OCI-LY3 (cell line): ENCODE measurements around the gene VWC2L.

Experiments used
- H2AFZ ChIP-seq: fragments of 200-600, 300-600 bp; shearing (Covaris generic); 2 replicates; pipeline ENCODE4 v1.6.0; 2014; ENCODE audit warnings: antibody characterized with exemption, low read depth, low read length
- H3K27ac ChIP-seq: fragments of 200-600, 300-600 bp; sonication (generic); 2 replicates; pipeline ENCODE4 v1.5.1; 2014; ENCODE audit warnings: mild to moderate bottlenecking, low read length, moderate library complexity, mixed read lengths
- H3K27me3 ChIP-seq: fragments of 200-600, 300-600 bp; sonication (generic); 2 replicates; pipeline ENCODE4 v1.6.1; 2014; ENCODE audit warnings: low read depth, low read length, mixed read lengths
- H3K36me3 ChIP-seq: fragments of 200-600, 300-600 bp; sonication (generic); replicated peaks from 2 replicates; pipeline ENCODE3; 2014; ENCODE audit warnings: low read depth, low read length, mixed read lengths
- H3K4me1 ChIP-seq: fragments of 300-600, 200-600 bp; sonication (generic); 2 replicates; pipeline ENCODE4 v1.6.1; 2014; ENCODE audit warnings: low read length, mixed read lengths
- H3K4me2 ChIP-seq: fragments of 200-600, 300-600 bp; sonication (generic); 2 replicates; pipeline ENCODE4 v1.6.1; 2014; ENCODE audit warnings: low read length, mixed read lengths
- H3K4me3 ChIP-seq: fragments of 300-600, 200-600 bp; sonication (generic); 2 replicates; pipeline ENCODE4 v1.5.1; 2014; ENCODE audit warnings: antibody characterized with exemption, mild to moderate bottlenecking, low read length, moderate library complexity
- H3K79me2 ChIP-seq: fragments of 300-600, 200-600 bp; shearing (Covaris generic); 2 replicates; pipeline ENCODE4 v1.6.1; 2014; ENCODE audit warnings: mild to moderate bottlenecking, low read length, mixed read lengths
- H3K9ac ChIP-seq: fragments of 300-600, 200-600 bp; shearing (Covaris generic); 2 replicates; pipeline ENCODE4 v1.6.0; 2014; ENCODE audit warnings: mild to moderate bottlenecking, low read length, moderate library complexity
- H3K9me3 ChIP-seq: fragments of 200-600, 300-600 bp; shearing (Covaris generic); 2 replicates; pipeline ENCODE4 v1.6.1; 2014; ENCODE audit warnings: low read length, mixed read lengths; ENCODE audit not compliant: insufficient read depth
- H4K20me1 ChIP-seq: fragments of 200-600, 300-600 bp; sonication (generic); 2 replicates; pipeline ENCODE4 v1.6.1; 2016; ENCODE audit warnings: low read length, mixed read lengths; ENCODE audit not compliant: insufficient read depth
- CTCF ChIP-seq: fragments of 200-600, 300-600 bp; sonication (generic); IDR thresholded peaks from 2 replicates; pipeline ENCODE4 v1.5.1; 2014; ENCODE audit warnings: antibody characterized with exemption, low read length, low read depth
- EZH2phosphoT487 ChIP-seq: fragments of 200-600 bp; shearing (Covaris generic); IDR thresholded peaks from 2 replicates; pipeline ENCODE4 v1.6.1; 2018; ENCODE audit warnings: antibody characterized with exemption, mixed run types, low read depth

The VWC2L gene

GRCh38 chr2:214560618-214561190 is 149.8 kb downstream of the VWC2L start:
- Histone ChIP-seq H3K9me3 (no peaks in the 10 kb centered on the region), H3K79me2 (no peaks in the 10 kb centered on the region), H3K36me3 (no peaks in the 10 kb centered on the region), H3K4me1 (no peaks in the 10 kb centered on the region), H3K27me3 (no peaks in the 10 kb centered on the region), H3K4me3 (no peak overlapping the region), H3K4me2 (no peak overlapping the region), H4K20me1 (no peaks in the 10 kb centered on the region), H2AFZ (no peak overlapping the region), H3K9ac (no peak overlapping the region), H3K27ac (no peak overlapping the region)
- no peak for TF ChIP-seq EZH2phosphoT487
- no peak for TF ChIP-seq CTCF

GRCh38 chr2:214565246-214565645 is 154.4 kb downstream of the VWC2L start:
- no peak overlapping the region for H3K4me2 ChIP-seq

GRCh38 chr2:214566457-214566856 is 155.6 kb downstream of the VWC2L start:
- Histone ChIP-seq H3K9me3 (no peaks in the 10 kb centered on the region), H3K4me1 (no peaks in the 10 kb centered on the region), H3K36me3 (no peaks in the 10 kb centered on the region), H3K4me2 (no peak overlapping the region), H3K4me3 (no peak overlapping the region), H3K9ac (no peak overlapping the region), H3K27ac (no peak overlapping the region), H3K79me2 (no peaks in the 10 kb centered on the region), H4K20me1 (no peaks in the 10 kb centered on the region), H3K27me3 (no peaks in the 10 kb centered on the region), H2AFZ (no peak overlapping the region)
- TF ChIP-seq EZH2phosphoT487 (no peak), CTCF (no peak)

More at GRCh38 chr2:214565246-214565645, 154.4 kb downstream of the VWC2L start:
- no peaks in the 10 kb centered on the region for H3K27me3 ChIP-seq
- H3K27ac ChIP-seq: no peak overlapping the region
- no peak overlapping the region for H3K4me3 ChIP-seq
- no peak overlapping the region for H3K9ac ChIP-seq
- H3K36me3 ChIP-seq: no peaks in the 10 kb centered on the region
- no peaks in the 10 kb centered on the region for H4K20me1 ChIP-seq
- H2AFZ ChIP-seq: no peak overlapping the region
- no peaks in the 10 kb centered on the region for H3K4me1 ChIP-seq
- H3K9me3 ChIP-seq: no peaks in the 10 kb centered on the region
- H3K79me2 ChIP-seq: no peaks in the 10 kb centered on the region
- no peak for TF ChIP-seq CTCF
- no peak for TF ChIP-seq EZH2phosphoT487

- Histone ChIP-seq H3K79me2 (no peaks in the 10 kb centered on the region), H3K4me3 (no peak overlapping the region), H3K4me2 (no peak overlapping the region), H3K4me1 (no peaks in the 10 kb centered on the region), H2AFZ (no peak overlapping the region), H3K9ac (no peak overlapping the region), H3K36me3 (no peaks in the 10 kb centered on the region), H4K20me1 (no peaks in the 10 kb centered on the region), H3K27ac (no peak overlapping the region), H3K9me3 (no peaks in the 10 kb centered on the region), H3K27me3 (no peaks in the 10 kb centered on the region)
- TF ChIP-seq CTCF (no peak), EZH2phosphoT487 (no peak)
Measured at GRCh38 chr2:214569419-214570035, 158.7 kb downstream of the VWC2L start.
